HG03025 (cell line): Measurements from ENCODE around the gene EXD3.

ENCODE experiments used
- ATAC-seq: cut with Tn5 transposase; IDR thresholded peaks from one replicate; pipeline ENCODE4 v1.9.1; 2021; ENCODE audit warnings: mild to moderate bottlenecking, moderate library complexity; ENCODE audit not compliant: unreplicated experiment, low FRiP score

Gene EXD3

DNA sequence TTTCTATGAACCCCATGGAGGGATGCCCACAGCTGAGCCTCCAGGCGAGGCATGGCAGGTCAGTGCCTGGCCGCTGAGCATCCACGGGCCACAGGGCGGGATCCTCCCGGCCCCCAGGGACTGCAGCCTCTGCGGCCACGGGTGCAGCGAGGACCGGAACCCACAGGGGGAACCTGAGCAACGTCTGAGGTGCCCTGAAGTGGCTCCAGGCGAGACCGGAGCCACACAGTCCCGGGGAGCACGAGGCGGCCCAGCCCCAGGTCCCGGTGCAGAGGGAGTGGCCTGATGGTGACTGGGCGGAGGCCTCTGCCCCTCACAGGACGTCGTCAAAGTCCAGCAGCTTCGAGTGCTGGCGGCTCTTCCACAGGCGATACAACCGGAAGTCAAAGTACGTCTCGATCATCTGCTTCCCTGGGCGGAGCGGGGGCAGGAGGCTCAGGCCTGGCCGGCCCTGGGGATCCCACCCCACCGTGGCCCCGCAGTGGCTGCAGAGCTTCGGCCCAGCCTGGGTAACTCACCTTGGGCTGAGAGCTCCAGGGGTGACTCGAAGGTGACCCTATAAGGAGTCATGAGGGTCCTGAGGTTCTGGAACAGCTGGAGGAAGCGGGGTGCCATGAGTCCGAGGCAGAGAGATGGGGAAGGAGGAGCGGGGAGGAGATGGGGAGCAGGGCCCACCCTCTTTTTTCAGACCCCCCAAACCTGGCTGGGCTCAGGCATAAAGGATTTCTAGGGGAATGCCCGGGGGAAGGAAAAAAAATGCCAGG is 26.3 kb upstream of the EXD3 start:
- ATAC-seq: no peak

DNA sequence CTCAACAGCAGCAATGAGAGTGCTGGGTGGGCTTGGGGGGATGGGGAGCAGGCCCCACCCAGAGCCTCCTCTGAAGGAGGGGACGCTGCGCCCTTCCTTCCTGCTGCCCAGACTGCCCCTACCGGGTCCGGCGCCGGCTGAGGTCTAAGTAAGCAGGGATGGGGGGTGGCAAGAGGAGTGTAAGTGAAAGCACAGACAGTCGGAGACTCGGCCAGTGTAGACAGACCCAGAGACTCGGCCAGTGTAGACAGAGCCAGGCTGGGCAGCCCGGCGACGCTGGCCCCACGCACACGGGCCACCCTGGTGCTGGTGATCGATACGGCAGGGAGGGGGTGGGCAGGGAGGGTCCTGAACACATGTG is 25.6 kb upstream of the EXD3 start:
- no peak for ATAC-seq

DNA sequence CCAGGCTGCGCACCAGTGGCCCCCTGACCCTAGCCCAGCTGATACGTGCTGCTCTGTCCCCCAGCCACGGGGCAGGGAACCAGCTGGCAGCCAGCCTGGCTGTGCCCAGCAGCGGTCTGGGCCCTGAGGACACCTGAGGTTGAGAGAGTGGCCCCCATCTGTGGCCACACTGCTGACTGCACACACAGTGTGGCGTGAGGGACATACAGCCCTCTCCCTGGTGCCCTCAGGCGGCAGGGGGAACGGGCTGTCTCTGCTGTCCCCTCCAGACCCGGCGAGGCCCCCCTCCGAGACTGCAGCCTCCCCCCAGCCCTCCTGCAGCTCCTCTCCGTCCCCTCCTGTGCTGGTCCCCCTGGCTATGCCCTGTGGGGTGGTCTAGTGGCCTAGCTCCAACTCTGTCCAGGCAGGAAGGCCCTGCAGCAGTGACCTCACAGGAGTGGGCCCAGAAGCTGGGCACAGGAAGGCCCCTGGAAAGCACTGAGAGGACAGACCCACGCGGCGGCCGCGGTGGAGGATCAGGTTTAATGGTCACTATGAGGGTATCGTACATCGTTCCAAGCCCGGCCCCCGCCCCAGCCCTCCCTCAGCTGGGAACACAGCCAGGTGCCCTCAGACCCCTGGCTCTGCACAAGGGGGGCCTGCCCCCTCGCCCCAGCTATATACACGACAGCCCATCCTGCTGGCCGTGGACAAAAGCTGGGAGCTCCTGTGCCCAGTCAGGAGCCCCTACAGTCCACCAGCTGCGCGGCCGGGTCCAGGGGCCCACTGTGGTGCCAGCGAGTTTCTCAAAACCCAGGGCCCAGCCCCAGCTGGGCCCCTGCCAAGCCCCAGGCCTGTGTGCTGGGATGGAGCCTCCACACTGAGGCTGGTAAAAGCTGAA is 25.0 kb upstream of the EXD3 start:
- no peak for ATAC-seq

DNA sequence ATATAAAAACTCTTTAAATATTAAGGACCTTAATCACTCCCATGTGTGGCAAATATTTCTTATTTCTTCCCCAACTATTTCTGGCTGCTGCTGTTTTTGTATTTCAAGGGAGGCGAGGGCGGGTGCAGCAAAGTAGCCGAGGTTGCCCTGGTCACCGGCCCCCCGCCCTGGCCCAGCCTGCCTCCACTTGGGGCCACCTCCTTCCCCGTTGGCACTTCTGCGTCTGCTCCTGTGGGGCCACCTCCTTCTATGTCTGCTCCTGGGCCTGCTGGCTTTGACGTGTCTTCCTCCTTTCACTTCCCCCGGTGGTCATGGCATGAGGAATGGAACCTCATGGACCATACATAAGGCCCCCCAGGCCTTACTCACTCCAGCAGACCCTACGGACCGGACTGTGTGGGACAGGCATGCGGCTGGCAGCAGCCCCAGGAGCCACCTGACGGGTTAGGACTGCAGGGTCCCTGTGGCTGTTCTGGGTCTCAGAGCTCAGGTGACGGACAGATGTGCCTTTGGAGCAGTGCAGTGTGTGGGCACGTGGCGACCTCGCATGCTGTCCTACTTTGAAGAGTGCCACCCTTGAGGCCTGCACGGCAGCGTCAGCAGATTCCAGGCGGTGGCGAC is 24.0 kb upstream of the EXD3 start:
- no peak for ATAC-seq

DNA sequence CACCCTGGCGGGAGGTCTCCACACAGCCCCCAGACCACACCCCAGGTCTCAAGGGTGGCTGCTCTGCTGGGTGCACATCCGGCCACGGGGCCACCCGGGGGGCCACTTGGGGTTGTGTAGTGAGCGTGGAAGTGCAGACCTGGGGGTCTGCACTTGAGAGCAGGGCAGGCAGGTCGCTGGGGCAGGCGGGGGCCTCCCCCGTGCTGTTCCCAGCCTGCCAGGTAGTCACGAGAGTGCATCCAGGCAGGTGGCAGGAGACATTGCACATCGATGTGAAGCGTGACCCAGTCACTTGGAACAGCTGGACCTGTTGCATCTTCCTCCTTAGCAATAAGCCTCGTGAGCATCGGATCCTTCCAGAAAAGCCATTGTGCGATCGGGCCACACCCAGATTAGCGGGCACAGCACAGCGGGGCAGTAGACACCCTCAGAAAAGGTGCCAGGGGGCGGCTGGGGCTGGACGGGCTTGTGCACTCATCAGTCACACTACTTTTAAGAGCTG is 23.0 kb upstream of the EXD3 start:
- no peak for ATAC-seq

DNA sequence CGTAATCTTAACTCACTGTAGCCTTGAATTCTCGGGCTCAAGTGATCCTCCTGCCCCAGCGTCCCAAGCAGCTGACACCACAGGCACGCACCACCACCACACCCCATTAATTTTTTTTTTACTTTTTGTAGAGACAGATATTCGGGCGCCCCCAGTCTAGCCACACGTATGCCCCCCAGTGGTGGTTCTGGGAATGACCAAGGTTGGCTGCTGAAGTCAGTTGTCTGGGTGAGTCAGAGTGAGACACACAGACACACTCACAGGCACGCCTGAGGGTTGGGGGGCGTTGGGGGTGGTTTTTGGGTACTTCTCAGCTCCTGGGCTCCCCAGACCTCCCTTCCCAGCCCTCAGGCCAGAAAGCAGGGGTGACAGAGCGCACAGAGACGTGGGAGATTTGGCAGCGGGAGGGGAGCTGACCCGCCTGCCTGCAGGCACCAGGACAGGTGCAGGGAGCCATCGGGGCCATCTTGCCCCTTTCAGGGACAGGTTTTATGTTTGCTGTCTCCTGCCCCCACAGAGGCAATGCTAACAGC is 22.4 kb upstream of the EXD3 start:
- ATAC-seq: no peak

DNA sequence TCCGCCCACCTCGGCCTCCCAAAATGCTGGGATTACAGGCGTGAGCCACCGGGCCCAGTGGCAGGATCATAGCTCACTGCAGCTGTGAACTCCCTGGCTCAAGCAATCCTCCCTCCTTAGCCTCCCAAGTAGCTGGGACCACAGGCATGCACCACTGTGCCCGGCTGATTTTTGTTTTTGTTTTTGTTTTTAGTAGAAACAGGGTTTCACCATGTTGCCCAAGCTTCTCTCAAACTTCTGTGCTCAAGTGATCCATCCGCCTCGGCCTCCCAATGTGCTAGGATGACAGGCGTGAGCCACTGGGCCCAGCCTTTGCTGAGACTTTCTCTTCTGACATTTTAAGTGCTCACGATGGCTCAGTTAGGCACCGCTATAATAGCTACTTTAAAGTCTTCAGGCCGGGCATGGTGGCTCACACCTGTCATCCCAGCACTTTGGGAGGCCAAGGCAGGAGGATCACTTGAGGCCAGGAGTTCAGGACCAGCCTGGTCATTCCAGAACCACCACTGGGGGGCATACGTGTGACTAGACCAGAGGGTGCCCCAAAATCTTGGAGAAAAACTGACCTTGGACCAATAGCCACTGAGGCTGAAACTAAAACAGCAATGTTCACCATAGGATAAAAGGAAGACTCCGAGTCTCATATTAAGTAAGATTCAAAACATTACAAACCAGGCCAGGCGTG is 21.3 kb upstream of the EXD3 start:
- ATAC-seq: no peak

DNA sequence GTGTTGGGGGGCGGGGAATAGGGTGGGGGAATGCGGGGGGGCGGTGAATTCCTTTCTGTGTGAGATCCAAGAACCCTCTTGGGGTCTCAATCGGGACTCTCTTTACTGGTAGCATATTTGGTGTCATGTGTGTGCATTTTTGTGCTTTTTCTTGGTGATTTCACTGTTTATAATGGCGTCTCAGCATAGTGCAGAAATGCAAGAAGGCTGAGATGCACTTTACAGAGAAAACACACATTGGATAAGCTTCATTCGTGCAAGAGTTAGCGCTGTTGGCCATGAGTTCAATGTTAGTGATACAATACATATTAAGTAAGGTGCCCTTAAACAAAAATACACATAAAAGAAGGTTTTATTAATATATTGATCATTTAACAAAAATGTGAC is 19.0 kb upstream of the EXD3 start:
- no peak for ATAC-seq

DNA sequence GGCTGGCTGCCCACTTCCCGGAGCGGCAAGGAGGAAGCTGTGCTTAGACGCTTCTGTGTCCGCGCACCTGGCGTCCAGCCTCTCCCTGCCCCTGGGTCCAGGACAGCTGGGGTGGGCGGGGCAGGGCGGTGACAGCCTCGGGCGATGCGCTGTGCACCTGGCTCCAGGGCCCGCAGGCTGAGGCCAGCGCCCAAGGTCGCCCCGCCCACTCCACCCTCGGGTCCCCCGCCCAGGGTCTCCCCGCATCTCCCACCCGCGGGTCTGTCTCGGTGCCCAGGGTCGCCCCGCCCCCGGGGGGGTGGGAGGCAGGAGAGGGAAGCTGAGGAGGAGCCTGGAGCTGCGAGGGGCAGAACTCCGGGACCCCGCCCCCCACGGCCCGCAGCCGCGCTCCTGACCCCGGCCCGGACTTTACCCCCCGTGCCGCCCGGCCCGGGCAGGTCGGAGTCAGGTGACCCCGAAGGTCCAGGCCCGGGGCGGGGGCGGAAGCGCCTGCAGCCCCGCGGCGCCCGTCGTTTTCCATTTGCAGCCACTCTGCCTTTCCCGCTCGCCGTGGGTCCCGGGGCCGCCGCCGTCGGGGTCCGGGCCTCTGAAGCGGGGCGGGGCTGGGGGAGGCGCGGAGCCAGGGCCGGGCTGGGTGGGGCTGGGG is 18.4 kb upstream of the EXD3 start, which contains the start of gene ENTPD8:
Gene ENTPD8 (minus strand): TSS at position 69 of the 646 bp plus-strand sequence. CDS start 3,072 bp downstream, outside the sequence.
- no peak for ATAC-seq

DNA sequence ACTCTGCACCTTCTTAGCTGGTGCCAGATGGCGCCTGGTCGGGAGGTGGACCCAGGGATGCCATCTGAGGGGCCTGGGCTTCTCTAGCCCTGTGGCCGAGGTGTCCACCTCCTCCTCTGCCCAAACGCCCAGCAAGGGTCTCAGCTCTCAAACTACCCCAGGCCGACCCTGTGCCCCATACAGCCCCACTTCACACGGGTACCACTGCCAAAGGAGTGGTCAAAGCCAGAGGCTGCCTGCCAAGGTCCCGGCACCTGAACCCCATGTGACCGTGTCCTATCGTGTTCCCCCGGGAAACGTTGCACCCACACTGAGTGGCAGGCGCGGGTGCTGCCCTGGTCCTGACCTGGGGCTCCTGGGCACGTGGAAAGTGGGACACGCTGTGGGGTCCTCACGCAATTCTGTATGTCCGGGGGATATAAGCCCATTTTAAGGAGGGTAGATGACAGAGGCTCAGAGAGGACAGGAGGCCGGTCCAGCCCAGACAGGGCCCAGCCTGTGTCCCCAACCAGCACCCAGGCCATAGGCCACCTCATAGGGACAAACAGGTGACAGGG is 16.3 kb upstream of the EXD3 start:
- ATAC-seq: no peak

DNA sequence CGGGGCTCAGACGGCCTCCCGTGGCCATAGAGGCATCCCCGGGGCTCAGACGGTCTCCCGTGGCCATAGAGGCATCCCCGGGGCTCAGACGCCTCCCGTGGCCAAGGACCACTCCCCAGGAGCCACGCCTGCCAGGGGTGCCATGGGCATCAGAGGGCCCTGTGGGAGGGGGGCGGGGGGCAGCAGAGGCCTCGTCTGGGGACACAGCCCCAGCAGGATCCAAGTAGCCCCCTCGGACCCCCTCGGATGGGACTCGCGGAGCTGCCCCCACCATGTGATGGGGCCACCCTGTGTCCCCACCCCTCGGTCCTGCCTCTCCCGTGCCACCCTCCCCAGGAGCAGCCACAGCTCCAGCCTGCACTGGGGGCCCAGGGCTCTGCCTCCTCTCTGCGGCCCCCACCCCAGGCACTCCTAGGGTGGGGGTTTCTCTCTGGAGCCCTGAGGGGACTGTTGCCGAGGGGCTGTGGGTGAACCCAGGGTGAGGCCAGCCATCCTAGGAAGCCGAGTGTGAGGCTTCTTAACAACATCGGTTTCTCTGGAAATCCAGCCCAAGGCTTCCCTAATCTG is 15.7 kb upstream of the EXD3 start:
- ATAC-seq: no peak

DNA sequence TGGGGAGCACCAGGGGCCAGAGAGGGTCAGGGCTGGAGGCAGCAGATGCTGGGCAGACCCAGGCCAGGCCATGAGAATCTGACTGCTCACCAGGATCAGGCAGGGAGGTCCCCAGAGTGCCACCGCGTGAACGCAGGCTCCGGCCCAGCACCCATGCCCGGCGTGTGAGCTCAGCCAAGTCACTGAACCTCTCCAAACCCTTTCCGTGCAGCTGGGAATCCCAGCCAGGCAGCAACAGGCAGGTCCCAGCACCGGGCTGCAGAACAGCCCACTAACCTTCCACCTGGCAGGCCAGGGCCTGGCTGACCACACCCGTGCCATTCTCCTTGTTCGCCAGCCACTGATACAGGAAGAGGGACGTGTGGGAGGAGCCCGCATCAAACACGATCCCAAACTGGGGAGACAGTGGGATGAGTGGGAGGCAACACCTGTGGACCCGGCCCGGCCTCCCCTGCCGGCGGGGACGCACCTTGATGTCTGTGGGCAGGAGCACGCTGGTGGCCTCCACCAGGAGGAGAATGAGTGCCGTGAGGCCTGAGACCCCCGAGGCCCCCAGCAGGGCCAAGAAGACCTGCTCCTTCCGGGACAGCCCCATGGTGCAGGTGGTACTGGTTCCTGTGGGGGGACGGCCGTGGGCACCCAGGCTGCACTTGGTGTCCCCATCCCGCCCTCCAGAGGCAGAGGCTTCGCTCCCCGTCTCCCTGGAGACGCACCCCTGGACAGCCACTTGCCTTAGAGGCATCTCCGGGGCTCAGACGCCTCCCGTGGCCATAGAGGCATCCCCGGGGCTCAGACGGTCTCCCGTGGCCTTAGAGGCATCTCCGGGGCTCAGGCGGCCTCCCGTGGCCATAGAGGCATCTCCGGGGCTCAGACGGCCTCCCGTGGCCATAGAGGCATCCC is 15.0 kb upstream of the EXD3 start:
- no peak for ATAC-seq

DNA sequence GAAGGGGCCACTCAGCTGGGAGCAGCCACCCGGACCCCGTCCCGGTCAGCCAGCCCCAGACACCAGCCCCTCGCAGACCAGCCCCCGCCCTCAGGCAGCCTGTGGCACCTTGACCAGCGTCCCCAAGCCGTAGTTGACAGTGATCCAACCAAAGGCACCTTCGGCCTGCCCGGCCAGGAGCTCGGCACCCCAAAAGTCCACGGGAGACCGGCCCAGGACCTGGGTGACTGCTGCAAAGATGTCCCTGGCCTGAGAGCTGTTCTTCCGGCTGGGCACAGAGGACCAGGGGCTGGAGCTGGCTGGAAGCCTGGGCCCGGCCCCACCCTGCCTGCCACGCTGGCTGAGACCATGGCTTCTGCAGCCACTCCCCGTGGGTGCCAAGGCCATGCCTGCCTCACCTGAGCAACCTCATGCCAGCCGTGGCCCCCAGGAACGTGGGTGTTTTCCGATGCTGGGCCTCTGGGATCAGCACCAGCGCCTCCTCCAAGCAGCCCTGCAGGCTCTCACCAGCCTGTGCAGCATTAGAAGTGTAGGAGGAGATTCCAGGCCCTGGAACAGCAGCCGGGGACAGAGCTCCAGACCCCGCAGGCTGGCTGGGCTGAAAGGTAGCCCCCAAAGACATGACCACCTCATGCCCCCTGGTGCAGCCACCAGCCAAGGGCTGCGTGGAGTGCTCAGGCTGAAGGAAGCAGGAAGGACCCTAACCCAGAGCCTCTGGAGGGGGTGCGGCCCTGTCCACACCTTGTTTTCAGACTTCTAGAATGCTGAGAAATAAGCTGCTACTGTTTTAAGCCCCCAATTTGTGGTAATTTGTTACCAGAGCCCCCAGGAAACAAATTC is 14.0 kb upstream of the EXD3 start:
- ATAC-seq: no peak

DNA sequence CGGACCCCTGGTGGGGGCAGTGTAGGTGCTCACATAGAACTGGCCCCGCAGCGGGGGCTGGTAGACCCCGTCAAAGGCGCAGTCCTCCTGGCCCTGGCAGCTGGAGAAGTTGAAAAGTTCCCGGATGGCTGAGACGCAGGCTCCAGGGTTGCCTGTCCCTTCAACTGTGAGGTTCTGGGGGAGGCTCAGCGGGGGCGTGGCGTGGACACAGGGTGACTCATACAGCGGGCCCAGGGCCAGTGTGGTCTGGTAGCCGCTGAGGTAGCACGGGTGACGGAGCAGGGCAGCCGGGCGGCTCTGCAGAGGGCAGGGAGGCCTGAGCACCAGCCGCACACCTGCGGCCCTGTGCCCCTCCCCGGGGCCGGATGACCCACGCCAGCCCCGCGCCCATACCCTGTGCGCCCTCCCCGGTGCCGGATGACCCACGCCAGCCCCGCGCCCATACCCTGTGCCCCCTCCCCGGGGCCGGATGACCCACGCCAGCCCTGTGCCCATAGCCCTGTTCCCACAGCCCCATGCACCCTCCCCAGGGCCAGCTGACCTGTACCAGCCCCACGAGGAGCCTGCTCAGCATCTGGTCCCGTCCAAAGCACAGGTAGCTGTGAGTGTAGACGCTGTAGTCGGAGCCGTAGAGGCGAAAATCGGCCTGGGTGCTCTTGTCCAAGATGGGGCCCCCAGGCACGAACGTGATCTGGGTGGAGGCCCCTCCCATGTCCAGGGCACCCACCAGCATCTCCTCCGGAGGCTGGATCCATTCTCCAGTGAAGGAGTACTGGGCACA is 13.2 kb upstream of the EXD3 start:
- ATAC-seq: no peak

DNA sequence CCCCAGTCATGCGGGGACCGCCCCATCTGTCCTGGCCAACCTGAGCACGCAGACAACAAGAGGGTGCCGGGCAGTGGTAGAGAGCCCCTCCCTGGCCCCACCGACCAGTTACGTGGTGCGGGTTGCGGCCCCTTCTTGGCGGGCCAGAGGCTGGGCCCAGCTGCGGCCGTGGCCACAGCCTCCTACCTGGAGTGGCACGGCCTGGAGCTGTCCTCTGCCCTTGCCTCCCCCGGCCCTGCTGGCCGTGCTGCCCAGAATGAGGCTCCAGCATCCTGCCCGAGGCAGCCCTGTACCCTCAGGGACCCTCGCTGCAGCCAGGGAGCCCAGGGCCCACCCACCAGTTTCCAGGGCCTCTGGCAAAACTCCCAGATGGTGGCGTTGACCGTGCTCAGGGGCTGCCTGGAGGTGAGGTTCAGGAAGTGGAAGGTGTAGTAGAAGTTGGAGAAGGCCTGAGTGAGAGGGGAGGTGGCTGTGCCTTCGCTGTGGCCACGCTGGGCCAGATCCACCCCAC is 12.5 kb upstream of the EXD3 start:
- no peak for ATAC-seq
